DMS53 (cell line): Measurements from ENCODE around the gene CCDC107.
A peak's percentile ranks its signal among the peaks of the same experiment; 100 is the strongest.

Source experiments
- DNase-seq: peaks from one replicate; lab custom pipeline; 2025; lab: John Stamatoyannopoulos, UW

The CCDC107 gene

DNA sequence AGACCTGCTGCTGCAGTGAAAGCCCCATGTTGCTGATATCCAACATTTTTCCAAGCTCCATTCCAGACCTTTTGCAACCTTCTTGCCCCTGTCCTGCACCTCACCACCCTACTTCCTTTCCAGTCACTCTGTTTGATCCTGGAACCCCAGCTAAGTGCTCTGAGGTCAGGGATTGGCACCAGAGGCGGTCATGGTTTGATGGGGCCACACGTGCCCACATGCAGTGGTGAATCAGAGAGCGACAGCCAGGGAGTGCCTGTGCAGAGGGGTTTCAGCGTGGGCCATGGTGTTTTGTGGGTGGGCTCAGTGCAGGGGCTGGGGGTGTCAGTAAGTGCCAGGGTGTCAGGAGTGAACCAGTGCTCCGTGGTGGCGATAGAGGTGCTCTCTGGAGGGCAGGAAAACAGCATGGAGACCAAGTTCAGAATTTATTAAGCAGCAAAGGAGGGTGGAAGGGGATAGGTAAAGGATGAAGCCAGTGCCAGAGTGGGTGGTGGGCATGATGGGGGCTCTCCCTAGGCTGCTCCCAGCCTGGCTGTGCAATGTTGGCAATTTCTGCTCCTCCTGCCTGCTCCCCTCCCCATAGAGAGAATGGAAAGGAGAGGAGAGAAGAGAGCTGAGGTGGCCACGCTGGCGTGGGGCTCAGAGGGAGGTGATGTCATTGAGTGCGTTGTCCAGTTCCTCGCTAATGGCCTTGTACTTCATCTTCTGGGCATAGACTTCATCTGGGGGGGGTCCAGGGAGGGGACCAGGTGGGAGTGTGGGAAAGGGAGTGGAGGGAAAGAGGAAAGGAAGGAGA lies 24.6 kb downstream of the CCDC107 start:
- no peak for DNase-seq

DNA sequence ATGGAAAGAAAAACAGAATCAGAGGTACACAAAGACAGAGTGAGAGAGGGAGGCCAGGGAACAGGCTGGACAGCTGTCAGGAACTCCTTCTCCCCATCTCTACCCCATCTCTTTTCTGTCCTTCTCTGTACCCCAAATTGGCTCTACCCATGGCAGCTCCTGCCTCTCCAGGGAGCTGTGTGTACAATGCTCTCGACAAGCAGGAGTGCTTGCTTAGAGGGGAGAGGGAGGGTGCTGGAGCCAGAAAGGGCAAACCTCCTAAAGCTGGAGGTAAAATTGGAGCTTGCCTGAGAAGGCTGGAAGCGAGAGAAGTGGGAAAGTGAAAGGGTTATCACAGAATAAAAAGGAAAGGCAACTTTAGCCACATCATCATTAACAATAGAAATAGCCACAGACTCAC lies 25.2 kb downstream of the CCDC107 start:
- DNase-seq = peak; percentile 30

DNA sequence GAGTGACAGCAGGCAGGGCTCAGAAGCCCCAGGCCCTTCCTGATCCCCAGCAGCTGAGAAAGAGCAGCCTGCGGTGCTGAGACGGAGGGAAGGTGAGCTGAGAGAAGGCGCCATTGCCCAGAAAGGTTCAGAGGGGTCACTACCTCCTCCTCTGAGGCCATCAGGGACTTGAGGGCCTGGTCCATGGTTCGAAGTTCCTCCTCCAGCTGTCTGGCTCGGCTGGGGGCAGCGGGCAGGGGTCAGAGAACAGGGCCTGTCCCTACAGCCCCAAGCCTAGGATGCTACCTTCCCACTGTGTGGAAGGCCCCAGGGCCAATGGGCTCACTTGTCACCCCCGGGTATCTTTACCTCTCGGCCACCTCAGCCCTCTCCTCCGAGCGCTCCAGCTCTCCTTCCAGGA lies 26.8 kb downstream of the CCDC107 start:
- no peak for DNase-seq

DNA sequence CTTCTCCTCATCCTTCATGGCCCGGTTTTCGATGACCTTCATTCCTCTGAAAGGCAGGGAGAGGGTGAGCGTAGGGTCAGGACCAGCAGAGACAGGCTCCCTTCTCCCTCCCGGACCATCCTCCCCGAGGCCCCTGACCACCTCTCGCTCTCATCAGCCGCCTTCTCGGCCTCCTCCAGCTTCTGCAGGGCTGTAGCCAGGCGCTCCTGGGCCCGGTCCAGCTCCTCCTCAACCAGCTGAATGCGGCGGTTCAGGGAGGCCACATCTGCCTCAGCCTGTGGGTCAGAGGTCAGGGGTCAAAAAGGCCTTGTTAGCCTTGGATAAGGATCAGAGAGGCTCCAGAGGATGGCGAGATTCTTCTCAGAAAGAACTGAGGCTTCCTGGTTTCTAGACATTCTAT lies 27.4 kb downstream of the CCDC107 start:
- DNase-seq = no peak

DNA sequence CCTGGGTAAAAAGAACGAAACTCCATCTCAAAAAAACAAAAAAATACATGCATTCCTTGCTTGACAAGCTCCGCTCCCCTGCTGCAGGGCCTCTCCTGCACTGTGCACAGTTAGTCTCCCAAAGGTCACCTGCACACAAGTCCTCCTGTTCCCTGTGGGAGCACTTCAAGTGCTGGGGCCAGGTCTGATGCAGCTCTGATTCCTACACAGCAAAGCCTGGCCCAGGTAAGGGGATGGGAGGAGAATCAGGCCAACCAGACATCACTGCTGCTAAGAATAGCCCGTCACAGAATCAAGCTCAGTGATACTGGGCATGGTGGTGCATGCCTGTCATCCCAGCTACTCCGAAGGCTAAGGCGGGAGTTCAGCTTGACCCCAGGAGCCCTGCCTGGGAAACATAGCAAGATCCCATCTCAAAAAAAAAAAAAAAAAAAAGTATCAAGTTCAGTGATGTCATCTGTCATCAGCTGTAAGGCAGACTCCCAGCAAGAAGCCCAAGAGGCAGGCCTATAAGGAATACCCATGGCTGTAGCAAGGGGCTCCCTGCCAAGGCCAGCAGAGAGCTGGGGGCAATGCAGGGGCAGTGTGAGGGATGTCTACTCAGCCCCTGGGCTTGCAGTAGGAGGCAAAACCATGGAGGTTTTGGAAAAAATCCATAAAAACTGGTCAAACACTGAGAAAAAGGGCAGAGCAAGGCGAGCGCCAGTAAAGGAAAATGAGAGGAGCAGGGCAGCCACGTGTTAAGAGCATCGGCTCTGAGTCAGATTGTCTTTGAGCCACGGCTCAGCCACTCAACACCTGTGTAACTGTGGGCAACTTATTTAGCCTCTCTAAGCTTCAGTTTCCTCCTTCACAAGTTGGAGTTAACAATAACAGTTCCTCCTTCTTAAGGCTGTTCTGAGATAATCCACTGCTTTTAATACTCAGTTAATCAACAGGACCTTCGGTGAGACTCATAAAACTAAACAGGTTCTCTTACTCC lies 28.4 kb downstream of the CCDC107 start:
- DNase-seq = peak; percentile 19

DNA sequence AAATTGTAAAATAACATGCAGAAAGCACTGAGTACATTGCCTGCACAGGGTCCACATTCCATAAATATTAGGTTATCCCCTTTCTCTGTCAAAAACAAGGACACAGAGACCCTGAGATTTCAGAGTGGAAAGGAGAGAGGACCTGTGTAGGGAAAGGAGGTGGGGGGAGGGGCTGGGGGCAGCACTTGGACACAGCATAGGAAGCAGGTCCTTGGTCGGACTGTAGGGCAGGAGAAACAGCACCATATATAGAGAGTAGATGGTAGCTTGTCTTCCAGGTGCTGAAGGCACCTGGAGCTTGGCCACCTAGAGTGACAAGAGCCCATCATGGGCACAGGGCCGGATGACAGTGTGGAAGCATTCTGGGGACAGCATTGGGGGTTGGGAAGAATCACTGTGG lies 29.2 kb downstream of the CCDC107 start:
- no peak for DNase-seq

DNA sequence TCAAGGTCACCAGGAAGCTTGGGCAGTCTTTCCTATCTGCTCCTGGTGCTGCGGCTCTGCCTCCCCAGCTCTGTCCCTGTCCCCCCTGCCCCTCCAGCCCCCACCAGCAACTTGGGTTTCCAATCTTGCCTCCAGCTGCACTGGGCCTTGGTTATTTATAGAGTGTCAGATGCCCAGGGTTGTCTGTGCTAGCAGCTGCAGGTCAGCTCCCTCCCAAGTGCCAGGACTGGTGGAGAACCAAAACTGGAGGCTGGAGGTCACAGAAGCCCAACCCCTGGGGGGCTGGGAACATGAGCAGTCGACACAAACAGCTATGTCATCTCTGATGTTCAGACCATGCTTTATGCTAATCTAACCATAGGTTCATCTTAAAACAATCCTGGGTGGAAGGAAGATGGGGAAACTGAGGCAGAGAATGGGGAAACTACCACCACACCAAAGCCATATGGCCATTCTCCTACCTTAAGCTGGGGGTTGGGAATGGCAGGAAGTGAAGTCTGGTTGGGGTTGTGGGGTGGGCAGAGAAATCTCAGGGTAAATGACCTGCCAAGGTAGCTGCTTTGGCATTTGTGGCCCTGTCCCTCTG lies 30.0 kb downstream of the CCDC107 start:
- no peak for DNase-seq

DNA sequence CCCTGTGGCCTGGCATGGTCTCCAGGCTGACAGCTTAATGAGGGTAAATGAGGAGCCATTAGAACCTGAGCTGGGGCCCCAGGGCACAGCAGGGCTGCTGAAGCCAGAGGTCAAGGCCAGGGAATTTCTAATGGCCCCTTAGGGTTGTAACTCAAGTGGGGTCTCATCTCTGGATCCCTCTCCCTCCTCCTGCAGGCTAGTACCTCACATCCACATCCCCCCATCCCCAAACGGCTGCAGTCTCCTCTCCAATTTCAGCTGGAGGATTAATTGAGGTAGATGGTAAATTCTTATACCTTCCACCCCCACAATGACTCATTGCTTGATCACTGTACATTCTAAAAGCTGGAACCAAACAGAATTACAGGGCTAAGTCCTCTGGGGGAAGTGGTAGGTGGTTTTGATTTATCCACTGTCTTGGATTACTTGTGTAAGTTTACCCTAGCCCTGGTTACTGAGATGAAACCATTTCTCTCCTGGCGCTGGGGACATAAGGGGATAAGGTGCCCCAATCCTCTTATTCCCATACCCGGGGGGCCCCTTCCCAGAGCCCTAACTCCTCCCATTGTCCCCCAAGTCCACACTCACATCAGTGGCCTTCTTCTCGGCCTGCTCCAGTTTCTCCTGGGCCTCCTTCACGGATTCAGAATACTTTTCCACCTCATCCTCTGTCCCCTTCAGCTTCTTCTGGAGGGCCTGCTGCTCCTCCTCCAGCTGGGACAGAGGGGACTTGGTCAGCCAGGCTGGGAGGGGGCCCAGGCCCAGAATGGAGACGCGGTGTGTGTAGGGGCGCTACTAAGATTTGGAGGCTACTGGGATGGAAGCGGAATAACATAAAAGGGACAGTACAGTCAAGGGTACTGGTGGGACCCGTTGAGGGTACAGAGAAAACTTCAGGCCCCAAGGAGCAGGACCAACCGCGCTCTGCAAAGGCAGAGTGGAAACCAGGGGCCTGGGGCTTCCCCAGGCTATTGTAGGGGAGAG lies 30.8 kb downstream of the CCDC107 start:
- peak; percentile 33 for DNase-seq

DNA sequence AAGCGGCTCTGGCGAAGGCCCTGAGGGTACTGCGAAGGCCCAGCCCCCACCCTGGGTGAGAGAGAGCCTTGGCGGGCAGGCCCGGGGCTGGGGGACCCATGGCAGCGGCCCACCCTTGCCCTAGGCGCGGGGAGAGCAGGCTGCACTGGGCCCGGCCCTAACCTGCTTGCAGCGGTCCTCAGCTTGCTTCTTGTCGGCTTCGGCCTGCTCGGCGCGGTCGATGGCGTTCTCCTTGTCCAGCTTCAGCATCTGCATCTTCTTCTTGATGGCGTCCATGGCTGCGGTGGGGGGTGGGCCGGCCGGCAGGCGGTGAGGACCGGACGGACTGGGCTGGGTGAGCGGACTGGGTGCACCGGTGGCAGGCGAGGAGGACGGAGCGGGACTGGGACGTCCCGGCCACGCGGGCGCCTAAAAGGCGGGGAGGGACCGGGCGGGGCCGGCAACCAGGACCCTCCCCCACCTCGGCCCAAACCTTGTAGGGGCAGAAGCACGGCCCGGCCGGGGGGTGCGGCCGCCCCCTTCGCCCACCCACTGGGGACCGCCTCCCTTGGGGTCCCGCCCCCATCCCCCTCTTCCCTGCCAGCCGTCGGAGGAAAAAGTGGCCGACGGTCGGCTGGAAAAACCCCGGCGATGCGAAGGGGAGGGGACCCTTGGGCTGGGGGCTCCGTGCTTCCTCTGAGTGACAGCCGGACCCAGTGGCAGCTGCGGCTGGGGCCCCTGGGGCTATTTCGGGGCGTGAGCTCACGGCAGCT lies 31.6 kb downstream of the CCDC107 start, which contains the start of gene TPM2:
TPM2 (minus strand) TSS at position 384 of the 752 bp plus-strand sequence; CDS start at position 276, 108 bp downstream.
- DNase-seq = no peak

DNA sequence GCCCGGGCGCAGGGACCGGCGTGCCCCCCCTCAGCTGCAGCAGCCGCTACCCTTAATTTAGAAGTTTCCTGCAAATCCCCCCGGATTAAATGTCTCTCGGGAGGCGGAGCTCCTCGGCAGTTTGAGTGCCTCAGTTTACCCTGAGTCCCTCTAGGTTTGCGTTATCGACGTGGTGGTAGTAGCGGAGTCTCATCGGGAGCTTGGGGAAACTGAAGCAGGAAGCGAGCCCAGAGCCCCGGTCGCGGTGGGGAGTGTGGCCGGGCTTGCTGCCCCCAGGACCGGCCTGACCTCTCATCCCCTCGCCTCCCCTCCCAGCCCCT lies 32.2 kb downstream of the CCDC107 start:
- peak; percentile 23 for DNase-seq

DNA sequence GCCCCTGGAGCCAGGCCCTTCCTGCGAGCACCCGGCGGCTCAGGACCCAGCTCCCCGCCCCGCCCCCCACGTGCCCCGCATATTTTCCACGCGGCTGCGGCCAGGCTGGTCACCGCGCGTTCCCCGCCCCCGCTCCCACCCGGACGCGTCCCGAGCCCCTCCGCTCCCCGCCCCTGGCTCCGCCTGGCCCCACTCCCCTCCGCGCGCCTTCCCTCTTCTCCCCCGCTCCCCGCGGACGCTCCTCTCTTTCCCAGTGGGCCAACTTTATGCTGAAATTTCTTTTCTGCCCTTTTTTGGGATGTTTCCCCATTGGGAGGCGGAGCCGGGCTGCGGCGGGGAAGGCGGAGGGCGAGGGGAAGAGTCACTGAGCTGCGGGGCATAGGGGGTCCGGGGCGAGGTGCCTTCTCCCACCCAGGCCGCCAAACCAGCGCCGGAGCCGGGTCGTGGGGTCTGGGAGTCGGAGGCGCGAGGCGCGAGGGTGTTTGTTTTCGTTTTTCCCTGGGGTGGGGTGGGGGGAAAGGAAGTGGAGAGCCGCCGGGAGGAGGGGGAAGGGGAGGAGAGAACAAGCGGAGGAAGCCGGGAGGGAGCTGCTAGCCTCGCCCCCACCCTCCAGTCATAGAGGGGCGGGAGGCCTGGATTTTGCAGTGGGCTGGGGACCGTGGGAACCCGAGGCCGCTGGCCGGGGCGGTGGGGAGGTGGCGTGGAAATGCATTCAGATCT lies 32.7 kb downstream of the CCDC107 start:
- DNase-seq = peak; percentile 59

DNA sequence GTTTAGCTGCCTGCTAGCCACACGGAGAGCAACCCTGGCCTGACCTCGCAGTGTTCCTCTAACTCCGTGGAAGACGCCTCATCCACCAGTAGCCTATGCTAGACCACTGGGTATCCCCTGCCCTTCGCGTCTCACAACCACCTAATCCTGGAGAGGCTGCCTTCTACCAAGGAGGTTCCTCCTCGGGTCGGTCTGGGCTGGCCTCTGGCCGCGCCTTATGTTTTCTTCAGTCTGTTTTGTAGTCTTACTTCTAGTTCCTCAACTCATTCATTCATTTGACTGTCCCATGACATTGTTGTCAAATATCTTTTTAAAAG lies 33.2 kb downstream of the CCDC107 start:
- DNase-seq = no peak

DNA sequence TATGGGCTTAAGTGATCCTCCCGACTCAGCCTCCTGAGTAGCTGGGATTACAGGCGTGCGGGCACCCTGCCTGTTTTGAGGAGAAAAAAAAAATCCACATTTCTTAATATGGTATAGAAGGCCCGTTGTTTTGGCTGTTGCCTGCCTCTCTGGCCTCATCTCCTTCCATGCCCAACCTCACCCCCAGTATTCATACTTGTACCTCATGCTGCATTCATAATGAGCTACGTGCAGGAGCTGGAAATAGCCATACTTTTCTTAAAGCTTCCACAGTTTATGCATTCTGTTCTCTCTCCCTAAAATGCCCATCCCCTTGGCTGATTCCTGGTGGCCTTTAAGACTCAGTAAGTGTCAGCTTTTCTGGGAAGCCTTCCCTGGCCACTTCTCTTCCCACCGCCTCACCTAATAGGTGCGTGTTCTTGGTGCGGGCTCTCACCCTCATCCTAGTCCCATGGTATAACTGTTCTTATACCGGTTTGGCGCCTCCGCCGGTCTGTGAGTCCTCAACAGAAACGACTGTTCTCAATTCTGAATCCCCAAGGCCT lies 33.7 kb downstream of the CCDC107 start:
- peak; percentile 15 for DNase-seq

DNA sequence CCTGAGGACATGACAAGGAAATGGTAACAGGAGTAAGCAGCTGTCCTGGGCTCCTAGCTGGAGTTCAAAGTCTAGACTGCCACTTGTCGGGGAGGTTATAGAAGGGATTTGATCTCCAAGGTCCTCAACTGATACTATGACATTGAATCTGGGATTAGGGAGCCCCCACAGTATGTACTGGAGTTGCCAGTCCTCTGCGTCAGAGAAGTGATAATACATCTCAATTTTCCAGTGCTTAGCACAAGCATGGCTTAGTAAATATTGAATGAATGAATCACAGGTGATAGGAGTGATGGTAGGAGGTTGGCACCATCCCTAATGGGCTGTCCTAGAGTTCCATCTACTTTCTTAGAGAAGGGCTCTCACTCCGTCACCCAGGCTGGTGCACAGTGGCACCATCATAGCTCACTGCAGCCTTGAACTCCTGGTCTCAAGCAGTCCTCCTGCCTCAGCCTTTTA lies 37.9 kb downstream of the CCDC107 start:
- peak; percentile 91 for DNase-seq

DNA sequence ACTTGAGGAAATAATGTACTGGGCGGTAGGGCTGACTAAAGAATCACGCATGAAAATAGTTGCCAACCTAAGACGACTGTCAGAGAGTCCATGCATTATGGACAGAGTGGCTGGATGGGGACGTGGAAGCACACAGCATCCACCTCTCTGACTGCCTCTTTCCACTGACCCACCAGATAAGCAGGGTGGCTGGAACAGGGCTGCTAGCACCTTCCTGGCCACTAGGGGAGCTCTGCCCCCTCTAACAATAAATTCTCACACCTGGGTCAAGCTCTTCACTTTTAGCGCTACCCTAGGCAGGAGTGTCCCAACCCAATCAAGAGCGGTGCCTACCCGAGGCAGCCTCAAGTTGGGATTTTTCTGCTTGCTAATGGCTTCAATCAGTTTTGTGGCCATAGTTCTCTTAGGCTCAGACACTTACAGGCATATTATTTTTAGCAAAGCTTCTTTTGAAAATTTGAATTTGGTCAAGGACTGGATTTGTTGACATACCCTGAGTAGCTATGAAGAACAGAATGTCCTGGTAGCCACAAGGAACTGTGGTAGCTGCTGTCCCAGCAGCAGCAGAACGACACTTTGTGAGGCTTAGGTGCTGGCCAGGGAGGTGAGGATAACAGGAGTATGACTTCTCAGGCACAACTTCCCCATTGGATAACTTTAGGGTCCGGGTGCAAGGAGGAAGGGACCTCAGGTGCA lies 38.6 kb downstream of the CCDC107 start:
- DNase-seq = peak; percentile 76

DNA sequence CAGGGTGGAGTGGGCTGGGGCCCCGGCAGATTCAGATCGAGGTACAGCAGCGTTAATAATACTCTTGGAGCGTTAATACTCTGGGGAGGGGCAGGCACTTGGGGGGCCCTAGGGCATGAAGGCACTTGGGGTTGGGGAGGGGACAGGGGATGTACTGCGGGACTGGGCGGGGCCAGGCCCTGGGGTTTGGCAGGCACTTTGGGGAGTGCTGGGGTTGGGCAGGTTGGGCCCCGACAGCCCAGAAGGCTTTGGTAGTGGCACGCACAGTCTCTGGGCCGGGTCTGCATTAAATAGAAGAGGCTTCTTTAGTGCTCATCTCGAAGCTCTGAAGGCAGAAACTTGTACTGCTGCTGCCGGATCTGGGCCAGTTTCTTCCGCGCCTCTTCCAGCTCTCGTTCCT lies 39.4 kb downstream of the CCDC107 start:
- no peak for DNase-seq

DNA sequence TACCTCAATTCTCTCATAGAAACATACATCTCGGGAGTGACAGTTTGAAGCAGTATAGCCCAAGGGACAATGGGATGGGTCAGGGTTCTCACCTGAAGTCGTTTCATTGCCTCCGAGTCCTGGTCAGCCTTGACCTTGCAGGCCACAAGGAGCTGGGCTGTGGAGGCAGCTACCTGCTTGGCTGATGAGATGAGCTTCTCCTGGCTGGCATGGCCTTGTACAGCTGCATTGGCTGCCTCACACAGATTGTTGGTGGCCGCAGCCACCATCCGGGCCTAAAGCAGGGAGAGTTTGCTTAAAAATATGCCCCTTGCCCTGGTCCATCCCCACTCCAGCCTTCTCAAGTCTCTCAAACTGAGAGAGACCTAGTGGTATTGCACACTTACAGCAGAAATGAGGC lies 40.1 kb downstream of the CCDC107 start:
- DNase-seq = no peak

DNA sequence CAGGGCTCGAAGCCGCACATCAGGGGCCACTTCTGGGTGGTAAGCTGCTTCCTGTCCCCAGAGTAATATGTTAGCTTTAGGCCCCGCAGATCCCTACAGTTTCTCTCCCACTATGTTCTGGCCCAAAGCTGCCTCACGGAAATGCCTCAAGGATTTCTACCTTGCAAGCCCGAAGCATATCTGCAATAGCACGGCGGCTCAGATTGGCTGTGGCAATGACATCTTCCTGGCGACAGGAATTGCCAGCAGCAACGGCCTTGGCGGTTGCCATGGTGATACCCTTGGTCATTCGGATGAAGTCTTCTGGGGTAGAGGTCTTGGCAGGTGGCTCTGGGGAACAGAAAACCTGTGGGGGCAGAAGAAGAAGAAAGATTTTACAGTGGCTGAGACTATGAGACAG lies 41.9 kb downstream of the CCDC107 start:
- no peak for DNase-seq

DNA sequence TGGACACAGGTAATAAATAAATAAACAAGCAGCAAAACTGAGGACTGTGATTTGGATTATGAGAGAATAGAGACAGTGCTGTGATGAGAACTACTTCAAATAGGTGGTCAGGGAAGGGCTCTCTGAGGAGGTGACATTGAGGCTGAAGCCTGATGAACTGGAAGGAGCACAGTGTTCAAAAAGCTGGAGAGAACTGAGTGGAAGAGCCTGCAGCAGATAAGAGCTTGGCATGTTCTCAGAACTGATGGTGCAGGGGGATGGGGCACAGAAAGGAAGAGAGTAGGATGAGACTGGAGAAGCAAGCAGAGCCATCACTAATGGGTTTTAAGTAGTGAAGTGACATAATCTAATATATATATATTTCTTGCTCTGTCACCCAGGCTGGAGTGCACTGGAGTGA lies 42.9 kb downstream of the CCDC107 start:
- DNase-seq = no peak
